GM21423 (cell line): ENCODE measurements around the gene ADNP2.

ENCODE experiments used
- ATAC-seq: cut with Tn5 transposase; IDR thresholded peaks from one replicate; pipeline ENCODE4 v1.9.1; 2021; ENCODE audit warnings: mild to moderate bottlenecking, moderate library complexity; ENCODE audit not compliant: unreplicated experiment

The ADNP2 gene

GRCh38 chr18:80108739-80109675, at the start of gene ADNP2:
Gene ADNP2 (plus strand): TSS chr18:80109262. CDS start chr18:80117543, 8,281 bp downstream.
- ATAC-seq = peak; percentile 68

GRCh38 chr18:80059945-80060344, 49.1 kb upstream of the ADNP2 start:
- no peak for ATAC-seq

- ATAC-seq = no peak
These were observed 43.4 kb upstream of the ADNP2 start for GRCh38 chr18:80065705-80066104.

- ATAC-seq = no peak
These were observed 41.7 kb upstream of the ADNP2 start for GRCh38 chr18:80067321-80067720.

GRCh38 chr18:80067897-80068296, 41.2 kb upstream of the ADNP2 start:
- ATAC-seq = no peak

- ATAC-seq = no peak
These were observed 40.3 kb upstream of the ADNP2 start for GRCh38 chr18:80068571-80069272.

GRCh38 chr18:80070825-80071224, 38.2 kb upstream of the ADNP2 start:
- ATAC-seq = no peak

GRCh38 chr18:80074183-80074582, 34.9 kb upstream of the ADNP2 start:
- no peak for ATAC-seq

- ATAC-seq = no peak
These were observed 34.4 kb upstream of the ADNP2 start for GRCh38 chr18:80074697-80075096.

GRCh38 chr18:80075940-80076339, 33.1 kb upstream of the ADNP2 start:
- ATAC-seq = no peak

GRCh38 chr18:80076379-80076778, 32.7 kb upstream of the ADNP2 start:
- no peak for ATAC-seq

- ATAC-seq = no peak
These were observed 31.2 kb upstream of the ADNP2 start for GRCh38 chr18:80077873-80078272.

GRCh38 chr18:80086281-80086680, 22.8 kb upstream of the ADNP2 start:
- no peak for ATAC-seq

GRCh38 chr18:80088036-80088435, 21.0 kb upstream of the ADNP2 start:
- ATAC-seq = no peak

GRCh38 chr18:80088823-80089222, 20.2 kb upstream of the ADNP2 start:
- ATAC-seq = no peak

GRCh38 chr18:80095414-80095813, 13.6 kb upstream of the ADNP2 start:
- no peak for ATAC-seq

GRCh38 chr18:80096032-80096565, 13.0 kb upstream of the ADNP2 start:
- no peak for ATAC-seq

GRCh38 chr18:80097201-80097600, 11.9 kb upstream of the ADNP2 start:
- ATAC-seq = no peak

- no peak for ATAC-seq
These were observed 5.8 kb upstream of the ADNP2 start for GRCh38 chr18:80103231-80103630.

- ATAC-seq = no peak
These were observed 4.7 kb upstream of the ADNP2 start for GRCh38 chr18:80104364-80104779.

GRCh38 chr18:80105369-80106167, 3.5 kb upstream of the ADNP2 start:
- ATAC-seq = peak; percentile 45
